Epithelial cell of prostate (primary cell): ENCODE data around the gene SERPINA12.

ENCODE experiments used
- DNase-seq: peaks from one replicate; pipeline ENCODE4 v3.0.0-alpha.2; 2011; ENCODE audit warnings: low read depth, low spot score
- H3K27ac ChIP-seq: fragments of 450-650 bp; 2 replicates; pipeline ENCODE4 v1.5.1; 2017; ENCODE audit warnings: mild to moderate bottlenecking

Gene SERPINA12

DNA sequence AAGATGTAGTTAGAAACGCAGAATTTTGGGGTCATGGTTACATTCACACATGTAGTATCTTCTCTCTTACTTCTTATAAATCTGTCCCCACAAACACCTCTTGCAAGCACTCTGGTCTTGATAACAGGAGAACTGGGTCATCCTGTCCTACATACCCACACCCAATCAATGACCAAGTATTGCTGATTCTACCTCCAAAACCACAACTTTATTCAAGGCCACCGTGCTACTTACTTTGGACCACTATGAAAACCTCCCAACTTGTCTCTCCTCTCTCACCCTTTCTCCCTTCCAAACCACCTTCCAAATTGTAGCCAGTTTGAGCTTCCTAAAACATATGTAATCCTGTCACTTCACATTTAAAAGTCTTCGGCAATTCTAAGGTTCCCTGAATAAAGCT lies 62.1 kb downstream of the SERPINA12 start:
- no peak overlapping the region for H3K27ac ChIP-seq
- no peak for DNase-seq

DNA sequence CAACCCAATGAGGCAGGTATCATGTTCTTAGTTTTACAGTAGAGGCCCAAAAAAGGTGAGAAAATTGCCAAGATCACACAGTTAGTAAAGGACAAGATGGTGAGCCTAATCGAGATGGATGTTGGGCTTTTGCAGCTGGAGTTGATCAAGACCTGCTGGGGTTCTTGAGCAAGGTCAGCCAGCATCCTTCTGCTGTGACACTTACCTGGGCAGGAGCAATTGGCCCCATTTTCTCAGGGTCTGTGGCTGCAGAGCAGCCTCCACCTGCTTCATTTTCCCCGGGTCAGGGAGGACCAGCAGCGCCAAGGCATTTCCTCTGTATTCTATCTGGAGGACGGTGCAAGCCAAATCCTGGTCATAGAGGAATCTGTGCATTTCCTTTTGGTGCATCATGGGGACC lies 63.1 kb downstream of the SERPINA12 start:
- no peak overlapping the region for H3K27ac ChIP-seq
- DNase-seq = no peak

DNA sequence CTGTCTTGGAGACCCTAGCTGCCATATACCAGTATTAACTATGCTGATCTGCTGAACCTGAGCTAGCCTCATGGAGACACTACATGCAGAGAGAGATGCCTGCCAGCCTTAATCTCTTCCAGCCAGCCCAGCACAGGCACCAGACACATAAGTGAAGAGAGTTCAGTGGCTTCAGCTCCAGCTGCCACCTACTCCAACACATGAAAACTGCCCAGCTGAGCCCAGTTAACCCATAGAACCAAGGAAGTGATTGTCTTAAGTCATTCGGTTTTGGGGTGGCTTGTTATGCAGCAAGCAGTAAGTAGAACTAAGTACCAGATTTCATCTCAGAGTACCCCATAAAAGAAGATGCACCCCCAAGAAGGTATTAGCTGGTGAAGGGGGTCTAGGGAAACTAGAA lies 64.3 kb downstream of the SERPINA12 start:
- no peak overlapping the region for H3K27ac ChIP-seq
- DNase-seq = no peak

DNA sequence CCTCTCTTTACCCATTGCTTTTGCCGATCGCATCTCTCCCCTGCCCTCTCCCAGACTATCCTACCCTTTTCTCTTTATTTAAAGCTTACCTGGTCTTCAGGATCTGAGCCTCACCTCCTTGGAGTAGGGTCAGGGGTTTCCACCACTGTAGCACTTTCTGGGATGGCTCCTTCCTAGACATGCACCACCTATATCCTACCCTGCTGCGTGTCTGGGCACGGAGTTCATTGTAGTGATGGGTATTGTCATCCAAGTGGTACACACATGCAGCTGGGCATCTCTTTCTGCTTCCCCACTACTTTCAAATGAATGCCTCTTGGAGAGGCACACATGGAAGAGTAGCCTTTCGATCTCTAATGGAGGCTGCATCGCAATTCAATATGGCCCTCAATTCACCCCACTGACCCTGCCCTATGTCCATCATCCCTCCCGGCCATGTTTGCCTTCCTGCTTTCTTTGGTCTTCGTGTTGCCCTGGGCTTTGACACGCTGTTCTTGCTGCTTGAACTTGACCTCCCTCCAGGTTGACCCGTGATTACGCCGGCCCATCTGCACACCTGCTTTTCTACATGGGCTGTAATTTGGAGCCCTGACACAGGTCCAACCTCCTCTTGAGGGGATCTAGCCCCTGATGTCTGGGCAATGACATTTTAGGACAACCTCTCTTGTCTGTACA lies 67.6 kb downstream of the SERPINA12 start:
- DNase-seq = no peak
- H3K27ac ChIP-seq = no peak overlapping the region

DNA sequence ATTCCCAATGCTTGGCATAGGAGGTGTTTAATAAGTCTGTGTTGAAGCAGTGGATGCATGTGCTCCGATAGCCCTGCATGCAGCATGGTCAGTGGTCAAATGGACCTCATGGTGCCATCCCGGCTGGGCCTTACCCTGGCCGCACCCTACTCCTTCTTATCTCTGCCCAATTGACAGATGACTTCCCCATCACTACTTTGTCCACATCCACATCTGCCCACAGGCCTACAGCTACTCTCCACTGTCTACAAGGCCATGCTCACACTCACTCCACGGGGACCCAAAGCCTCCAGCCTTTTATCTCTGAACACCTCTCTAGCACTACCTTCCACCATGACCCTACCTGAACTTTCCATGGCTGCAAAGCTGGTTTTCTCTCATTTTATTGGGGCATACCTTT lies 68.1 kb downstream of the SERPINA12 start:
- DNase-seq = no peak
- no peak overlapping the region for H3K27ac ChIP-seq

DNA sequence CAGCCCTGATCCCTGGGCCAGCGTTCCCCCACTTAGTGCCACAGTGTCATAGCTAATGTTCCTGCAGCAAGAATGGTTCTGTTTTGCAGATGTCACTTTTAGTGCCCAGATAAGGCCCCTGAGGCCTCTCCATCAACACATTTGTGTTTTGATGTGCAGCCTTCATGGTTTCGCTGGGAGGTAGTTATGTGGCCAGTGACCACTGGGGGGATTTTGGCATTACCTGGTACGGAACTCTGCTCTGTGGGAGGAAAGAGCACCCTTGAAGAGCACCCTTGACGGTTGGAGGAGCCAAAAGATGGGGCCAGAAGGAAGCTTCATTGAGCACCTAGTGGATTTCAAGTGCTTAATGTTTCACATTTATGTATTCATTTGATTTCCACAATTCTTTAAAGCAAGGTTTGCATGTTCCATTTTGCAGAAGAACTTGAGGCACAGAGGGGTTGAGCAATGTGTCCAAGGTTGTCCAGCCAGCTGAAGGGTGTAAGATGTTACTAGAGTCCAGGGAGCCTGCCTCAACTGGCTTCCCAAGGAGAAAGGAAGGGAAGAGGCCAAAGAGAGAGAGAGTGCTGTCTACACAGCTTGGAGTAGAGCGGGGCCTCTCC lies 69.7 kb downstream of the SERPINA12 start:
- no peak overlapping the region for H3K27ac ChIP-seq

More for the DNA sequence above, 69.7 kb downstream of the SERPINA12 start:
- DNase-seq = no peak
